ENCODE data around the gene TMEM184B. TPM values are rescaled to one million over a fixed set of nuclear protein-coding genes. Genes with fewer than 3 reads are reported as not detected.
A peak's percentile ranks its signal among the peaks of the same experiment; 100 is the strongest.

Gene TMEM184B
- total and polyA plus RNA-seq, 10 donors = 5.0 to 105 (median 45.1) TPM

DNA sequence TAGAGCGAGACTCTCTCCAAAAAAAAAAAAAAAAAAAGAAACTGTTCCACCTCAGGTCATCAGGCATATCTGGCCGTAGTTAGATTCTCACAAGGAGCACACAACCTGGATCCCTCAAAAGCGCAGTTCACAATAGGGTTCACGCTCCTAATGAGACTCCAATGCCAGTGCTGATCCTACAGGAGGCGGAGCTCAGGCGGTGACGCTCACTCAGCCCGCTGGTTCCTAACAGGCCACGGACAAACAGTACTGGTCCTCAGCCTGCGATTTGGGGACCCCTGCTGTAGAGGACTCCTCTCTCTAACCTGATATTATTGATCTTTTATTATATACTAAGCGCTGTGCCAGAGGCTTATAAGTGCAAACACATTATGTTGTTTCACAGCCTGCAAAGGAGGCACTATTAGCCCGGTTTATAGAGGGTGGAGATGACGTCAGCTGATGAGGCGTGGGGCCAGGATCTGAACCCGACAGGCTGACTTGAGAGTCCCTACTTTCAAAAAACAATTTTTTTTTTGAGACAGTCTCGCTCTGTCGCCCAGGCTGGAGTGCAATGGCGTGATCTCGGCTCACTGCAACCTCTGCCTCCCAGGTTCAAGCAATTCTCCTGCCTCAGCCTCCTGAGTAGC is 75.9 kb downstream of the TMEM184B start:
- Histone ChIP-seq H3K4me1 (peaks cover 0 to 51% (median 17%) of the 10 kb centered on the region in 6 donors), H3K36me3 (no peaks in the 10 kb centered on the region), H3K4me3 (no peak overlapping the region), H3K27me3 (replicated peaks in 1 of 7) (no peaks in the 10 kb centered on the region), H3K9me3 (no peaks in the 10 kb centered on the region), H3K27ac (no peak overlapping the region)
- intact Hi-C loops (cut with DNase I; ENCODE audit: low total_unique reads) = no loop called here
- TF ChIP-seq POLR2A (IDR thresholded peaks at IDR 0.05) (no peak), POLR2AphosphoS5 (IDR thresholded peaks at IDR 0.05) (no peak)
- TF ChIP-seq, protein P1, sequence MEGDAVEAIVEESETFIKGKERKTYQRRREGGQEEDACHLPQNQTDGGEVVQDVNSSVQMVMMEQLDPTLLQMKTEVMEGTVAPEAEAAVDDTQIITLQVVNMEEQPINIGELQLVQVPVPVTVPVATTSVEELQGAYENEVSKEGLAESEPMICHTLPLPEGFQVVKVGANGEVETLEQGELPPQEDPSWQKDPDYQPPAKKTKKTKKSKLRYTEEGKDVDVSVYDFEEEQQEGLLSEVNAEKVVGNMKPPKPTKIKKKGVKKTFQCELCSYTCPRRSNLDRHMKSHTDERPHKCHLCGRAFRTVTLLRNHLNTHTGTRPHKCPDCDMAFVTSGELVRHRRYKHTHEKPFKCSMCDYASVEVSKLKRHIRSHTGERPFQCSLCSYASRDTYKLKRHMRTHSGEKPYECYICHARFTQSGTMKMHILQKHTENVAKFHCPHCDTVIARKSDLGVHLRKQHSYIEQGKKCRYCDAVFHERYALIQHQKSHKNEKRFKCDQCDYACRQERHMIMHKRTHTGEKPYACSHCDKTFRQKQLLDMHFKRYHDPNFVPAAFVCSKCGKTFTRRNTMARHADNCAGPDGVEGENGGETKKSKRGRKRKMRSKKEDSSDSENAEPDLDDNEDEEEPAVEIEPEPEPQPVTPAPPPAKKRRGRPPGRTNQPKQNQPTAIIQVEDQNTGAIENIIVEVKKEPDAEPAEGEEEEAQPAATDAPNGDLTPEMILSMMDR (IDR thresholded peaks at IDR 0.05 in 8 of 11, conservative IDR thresholded peaks at IDR 0.05 in 3 of 11) = no peak
- DNase-seq = no peak
- WGBS, 5 donors = 77 to 91% (median 88%) methylated on average over 18 to 19 of the region's 19 CpGs

DNA sequence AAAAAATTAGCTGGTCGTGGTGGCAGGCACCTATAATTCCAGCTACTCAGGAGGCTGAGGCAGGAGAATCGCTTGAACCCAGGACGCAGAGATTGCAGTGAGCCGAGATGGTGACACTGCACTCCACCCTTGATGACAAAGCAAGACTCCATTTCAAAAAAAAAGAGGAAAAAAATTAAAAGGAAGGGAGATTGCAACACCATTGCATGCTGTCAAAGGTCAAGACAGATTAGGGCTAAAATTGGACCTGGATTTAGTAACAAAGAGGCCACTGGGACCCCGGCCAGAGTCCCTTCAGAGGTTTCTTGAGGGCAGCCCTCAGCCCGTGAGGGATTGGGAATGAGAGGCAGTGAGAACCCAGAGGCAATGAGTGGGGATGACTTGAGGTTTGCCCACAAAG is 79.2 kb downstream of the TMEM184B start:
- 18 to 54% (median 36%) methylated on average over 6 of the region's 6 CpGs for WGBS, 5 donors
- peak overlapping the region in 5 of 8 donors; percentile 42 to 81 (median 55) for H3K27ac ChIP-seq
- no peaks in the 10 kb centered on the region for H3K9me3 ChIP-seq
- H3K27me3 ChIP-seq (replicated peaks in 1 of 7) = no peaks in the 10 kb centered on the region
- no peak overlapping the region for H3K4me3 ChIP-seq
- intact Hi-C loops (cut with DNase I; ENCODE audit: low total_unique reads) = no loop called here
- TF ChIP-seq, protein P1 (IDR thresholded peaks at IDR 0.05 in 8 of 11, conservative IDR thresholded peaks at IDR 0.05 in 3 of 11) = no peak
- TF ChIP-seq POLR2A (IDR thresholded peaks at IDR 0.05) (no peak), POLR2AphosphoS5 (IDR thresholded peaks at IDR 0.05) (peak in 1 of 3 donors; percentile 43)
- no peak for DNase-seq
- peaks cover 0 to 29% (median 10%) of the 10 kb centered on the region in 6 donors for H3K4me1 ChIP-seq
- no peaks in the 10 kb centered on the region for H3K36me3 ChIP-seq

DNA sequence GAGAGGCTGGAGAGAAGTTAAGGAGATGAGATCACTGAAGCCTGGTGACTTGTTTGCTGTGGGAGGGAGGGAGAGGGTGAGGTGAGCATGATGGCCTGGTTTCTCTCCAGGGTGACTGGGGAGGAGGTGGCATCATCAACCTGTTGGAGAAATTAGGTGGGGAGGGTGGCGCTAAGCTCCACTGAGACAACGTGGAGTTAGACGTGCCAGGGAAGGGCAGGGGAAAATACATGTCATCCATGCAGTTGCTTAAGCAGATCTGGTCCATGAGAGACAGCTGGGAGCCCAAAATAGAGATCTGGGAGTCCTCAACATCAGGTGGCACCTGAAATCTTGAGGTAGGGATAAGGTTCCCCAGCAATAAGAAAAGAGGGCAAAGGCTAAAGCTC is 80.3 kb downstream of the TMEM184B start:
- Histone ChIP-seq H3K9me3 (no peaks in the 10 kb centered on the region), H3K4me3 (no peak overlapping the region), H3K27ac (peak overlapping the region in 1 of 8 donors; percentile 81), H3K36me3 (no peaks in the 10 kb centered on the region), H3K27me3 (replicated peaks in 1 of 7) (no peaks in the 10 kb centered on the region), H3K4me1 (peaks cover 0 to 35% (median 11%) of the 10 kb centered on the region in 6 donors)
- no peak for DNase-seq
- intact Hi-C loops (cut with DNase I; ENCODE audit: low total_unique reads) = no loop called here
- TF ChIP-seq POLR2AphosphoS5 (IDR thresholded peaks at IDR 0.05) (no peak), POLR2A (IDR thresholded peaks at IDR 0.05) (no peak)
- TF ChIP-seq, protein P1 (IDR thresholded peaks at IDR 0.05 in 8 of 11, conservative IDR thresholded peaks at IDR 0.05 in 3 of 11) = no peak
- 88 to 93% (median 92%) methylated on average over 3 of the region's 3 CpGs for WGBS, 5 donors

DNA sequence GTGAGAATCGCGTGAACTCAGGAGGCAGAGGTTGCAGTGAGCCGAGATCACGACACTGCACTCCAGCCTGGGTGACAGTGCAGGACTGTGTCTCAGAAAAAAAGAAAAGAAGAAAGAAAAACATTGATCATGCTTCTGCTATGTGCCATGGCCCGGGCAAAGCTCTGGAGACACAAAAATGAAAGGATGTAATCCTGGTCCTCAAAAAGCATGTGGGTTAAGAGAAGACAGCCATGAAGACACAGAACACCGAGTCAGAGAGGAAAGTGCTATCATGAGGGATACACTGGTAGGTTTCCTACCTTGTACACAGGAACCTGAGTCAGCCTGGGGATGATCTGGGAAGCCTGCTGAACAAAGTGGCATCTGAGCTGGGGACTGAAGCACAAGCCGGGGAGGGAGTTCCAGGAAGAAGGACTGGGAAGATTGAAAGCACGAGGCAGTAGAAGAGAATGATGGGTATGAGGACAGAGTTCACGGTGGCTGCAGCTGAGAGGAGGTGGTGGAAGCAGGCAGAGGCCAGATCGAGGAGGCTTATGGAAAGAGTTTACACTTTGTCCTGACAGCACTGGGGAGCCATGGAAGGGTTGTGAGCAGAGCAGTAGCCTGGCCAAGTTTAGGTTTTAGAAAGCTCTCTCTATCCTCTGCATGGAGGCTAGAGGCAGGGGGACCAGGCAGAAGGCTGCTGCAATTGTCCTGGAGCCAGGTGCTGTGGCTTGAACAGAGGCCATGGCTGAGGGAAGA is 80.9 kb downstream of the TMEM184B start:
- H3K27ac ChIP-seq = no peak overlapping the region
- intact Hi-C loops (cut with DNase I; ENCODE audit: low total_unique reads) = no loop called here
- WGBS, 5 donors = 78 to 87% (median 86%) methylated on average over 10 of the region's 10 CpGs

More for the DNA sequence above, 80.9 kb downstream of the TMEM184B start:
- no peaks in the 10 kb centered on the region for H3K27me3 ChIP-seq (replicated peaks in 1 of 7)
- no peak for DNase-seq
- peaks cover 0 to 39% (median 13%) of the 10 kb centered on the region in 6 donors for H3K4me1 ChIP-seq
- TF ChIP-seq POLR2A (IDR thresholded peaks at IDR 0.05) (no peak), POLR2AphosphoS5 (IDR thresholded peaks at IDR 0.05) (no peak)
- TF ChIP-seq, protein P1 (IDR thresholded peaks at IDR 0.05 in 8 of 11, conservative IDR thresholded peaks at IDR 0.05 in 3 of 11) = no peak
- H3K4me3 ChIP-seq = no peak overlapping the region
- no peaks in the 10 kb centered on the region for H3K9me3 ChIP-seq
- no peaks in the 10 kb centered on the region for H3K36me3 ChIP-seq

All from spleen (tissue), 11 donors.